AG09309 (cell line): ENCODE data around the gene IL1RL2.

Source experiments
- DNase-seq: peaks from one replicate; pipeline ENCODE4 v3.0.0-alpha.2; 2010; ENCODE audit warnings: low read depth
- H3K4me3 ChIP-seq: 2 replicates; pipeline ENCODE4 v1.5.1; 2011; ENCODE audit warnings: mild to moderate bottlenecking, low read depth, low read length, moderate library complexity; ENCODE audit not compliant: control insufficient read depth
- CTCF ChIP-seq: IDR thresholded peaks from 2 replicates; pipeline ENCODE4 v1.5.1; 2011; ENCODE audit warnings: mild to moderate bottlenecking, low read depth, low read length, inconsistent platforms; ENCODE audit not compliant: insufficient read depth, control insufficient read depth; ENCODE audit errors: missing control alignments

Gene IL1RL2

DNA sequence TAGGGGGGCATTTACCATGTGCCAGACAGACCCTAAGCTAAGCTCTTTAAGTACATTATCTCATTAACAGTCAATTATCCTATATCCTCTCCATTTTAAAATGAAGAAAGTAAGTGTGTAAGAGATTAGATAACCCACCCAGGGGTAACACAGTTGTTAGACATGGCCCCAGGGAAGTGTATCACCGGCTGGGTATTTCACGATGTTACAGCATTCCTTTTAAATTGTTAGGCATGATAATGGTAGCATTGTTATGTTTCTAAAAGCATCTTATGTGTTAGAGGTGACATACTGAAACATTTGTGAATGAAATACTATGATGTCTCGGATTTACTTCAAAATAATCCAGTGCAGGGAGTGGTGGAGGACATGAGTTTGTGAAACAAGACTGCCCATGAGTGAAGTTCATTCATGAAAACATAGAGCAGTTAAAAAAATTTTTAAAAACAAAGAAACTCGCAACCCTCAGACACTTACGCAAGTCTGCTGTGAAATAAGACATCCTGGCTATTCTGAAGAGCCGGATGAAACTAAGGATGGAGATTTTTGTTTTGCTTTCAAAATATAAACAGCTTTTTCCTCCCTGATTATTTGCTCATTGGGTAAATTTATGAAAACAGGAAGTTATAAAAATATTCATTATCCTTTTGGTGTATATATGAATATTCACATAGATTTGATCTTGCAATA lies 54.9 kb downstream of the IL1RL2 start:
- H3K4me3 ChIP-seq = no peak overlapping the region
- no peak for DNase-seq
- no peak for TF ChIP-seq CTCF

DNA sequence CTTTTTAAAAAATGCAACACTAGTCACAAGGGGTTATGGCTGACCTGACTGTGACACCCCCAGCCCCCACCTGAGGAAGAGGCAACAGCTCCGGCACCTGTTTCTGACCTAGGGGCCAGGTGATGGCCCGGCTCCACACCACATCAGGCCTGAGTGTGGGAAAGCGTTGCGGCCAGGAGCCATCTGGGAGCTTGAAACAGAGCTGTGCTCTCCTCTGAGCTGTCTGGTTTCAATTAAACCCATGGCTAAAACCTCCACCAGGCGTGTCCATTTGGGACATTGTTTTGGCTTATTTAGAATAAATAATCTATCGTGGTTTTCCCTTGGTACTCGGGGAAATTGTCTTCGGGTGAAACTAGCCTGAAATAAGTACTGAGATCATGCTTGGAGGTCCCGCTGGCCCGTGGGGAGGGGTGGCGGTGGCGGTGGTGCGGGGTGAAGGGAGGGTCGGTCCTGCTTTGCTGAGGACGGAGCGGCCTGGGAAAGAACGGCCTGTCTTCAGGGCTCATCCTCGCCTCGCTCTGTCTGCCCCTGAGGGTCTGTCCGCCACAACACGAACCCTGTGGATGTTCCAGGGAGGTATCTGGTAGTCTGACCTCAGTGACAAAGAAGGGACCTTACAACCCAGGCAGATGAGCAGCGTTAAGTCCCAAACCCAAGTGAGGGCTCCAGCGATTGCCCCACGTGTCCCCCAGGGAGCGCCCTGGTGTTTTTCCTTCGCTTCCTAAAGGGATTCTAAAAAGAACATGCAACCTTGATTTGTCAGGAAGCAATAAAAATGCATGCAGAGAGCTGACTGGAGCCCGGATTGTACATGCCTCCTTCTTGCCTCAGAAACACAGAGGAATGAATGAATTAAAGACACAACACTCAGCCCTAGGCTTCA lies 58.7 kb downstream of the IL1RL2 start:
- DNase-seq = no peak
- peak; percentile 48 for TF ChIP-seq CTCF
- H3K4me3 ChIP-seq = peak overlapping the region; percentile 33

- DNase-seq = no peak
- TF ChIP-seq CTCF = no peak
- no peak overlapping the region for H3K4me3 ChIP-seq
Measured at GRCh38 chr2:102250278-102250821, 63.5 kb downstream of the IL1RL2 start.

GRCh38 chr2:102251042-102251848 lies 64.4 kb downstream of the IL1RL2 start:
- H3K4me3 ChIP-seq = peak overlapping the region; percentile 39
- TF ChIP-seq CTCF = peak; percentile 44
- no peak for DNase-seq

GRCh38 chr2:102251849-102252203 lies 65.0 kb downstream of the IL1RL2 start:
- TF ChIP-seq CTCF = no peak

DNA sequence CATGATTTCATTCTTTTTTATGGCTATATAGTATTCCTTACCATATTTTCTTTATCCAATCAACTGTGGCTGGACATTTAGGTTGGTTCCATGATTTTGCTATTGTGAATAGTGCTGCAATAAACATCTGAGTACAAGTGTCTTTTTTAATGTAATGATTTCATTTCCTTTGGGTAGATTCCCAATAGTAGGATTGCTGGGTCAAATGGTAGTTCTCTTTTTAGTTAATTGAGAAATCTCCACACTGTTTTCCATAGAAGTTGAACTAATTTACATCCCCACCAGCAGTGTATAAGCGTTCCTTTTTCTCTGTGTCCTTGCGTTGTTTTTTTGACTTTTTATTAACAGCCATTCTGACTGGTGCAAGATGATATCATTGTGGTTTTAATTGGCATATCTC lies 65.4 kb downstream of the IL1RL2 start:
- no peak for TF ChIP-seq CTCF
- no peak for DNase-seq
- H3K4me3 ChIP-seq = no peak overlapping the region

More at GRCh38 chr2:102251849-102252203, 65.0 kb downstream of the IL1RL2 start:
- no peak overlapping the region for H3K4me3 ChIP-seq
- DNase-seq = no peak
